C4-2B (cell line): ENCODE measurements around the gene RAB8A.

Source experiments
- H3K27ac ChIP-seq: fragments of 450-650 bp; 2 replicates; pipeline ENCODE4 v1.5.1; 2017
- ZFX ChIP-seq: fragments of 450-650 bp; IDR thresholded peaks from 2 replicates; pipeline ENCODE4 v1.6.1; 2017
- TF ChIP-seq, protein P1 (sequence below): fragments of 450-650 bp; conservative IDR thresholded peaks from 2 replicates; pipeline ENCODE4 v1.5.1; 2017; ENCODE audit warnings: mild to moderate bottlenecking

RAB8A gene

DNA sequence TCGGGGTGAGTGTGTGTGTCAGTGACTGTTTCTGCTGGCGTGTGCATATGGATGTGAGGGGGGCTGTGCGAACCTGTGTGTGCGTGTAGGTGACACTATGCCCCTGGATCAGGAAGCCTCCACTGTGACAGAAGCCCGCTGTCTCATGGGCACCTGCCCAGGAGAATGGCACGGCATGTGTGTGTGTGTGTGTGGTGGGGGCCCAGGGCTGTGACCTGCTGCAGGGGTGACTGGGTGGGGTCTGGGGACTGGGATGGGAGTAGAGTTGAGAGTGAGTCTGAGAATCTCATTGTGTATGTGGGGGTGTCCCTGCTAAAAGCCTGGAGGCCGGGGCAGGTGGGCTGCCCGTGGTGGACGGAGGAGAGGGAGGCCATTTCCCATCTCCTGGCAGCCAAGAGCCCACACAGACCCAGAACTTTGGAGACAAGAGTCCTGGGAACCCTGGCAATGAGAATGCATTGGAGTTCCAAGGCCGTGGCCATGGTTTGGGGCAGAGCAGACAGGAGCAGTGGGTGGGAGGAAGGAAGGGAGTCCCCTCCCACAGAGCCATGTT lies 41.8 kb upstream of the RAB8A start:
- no peak overlapping the region for H3K27ac ChIP-seq
- TF ChIP-seq, protein P1, sequence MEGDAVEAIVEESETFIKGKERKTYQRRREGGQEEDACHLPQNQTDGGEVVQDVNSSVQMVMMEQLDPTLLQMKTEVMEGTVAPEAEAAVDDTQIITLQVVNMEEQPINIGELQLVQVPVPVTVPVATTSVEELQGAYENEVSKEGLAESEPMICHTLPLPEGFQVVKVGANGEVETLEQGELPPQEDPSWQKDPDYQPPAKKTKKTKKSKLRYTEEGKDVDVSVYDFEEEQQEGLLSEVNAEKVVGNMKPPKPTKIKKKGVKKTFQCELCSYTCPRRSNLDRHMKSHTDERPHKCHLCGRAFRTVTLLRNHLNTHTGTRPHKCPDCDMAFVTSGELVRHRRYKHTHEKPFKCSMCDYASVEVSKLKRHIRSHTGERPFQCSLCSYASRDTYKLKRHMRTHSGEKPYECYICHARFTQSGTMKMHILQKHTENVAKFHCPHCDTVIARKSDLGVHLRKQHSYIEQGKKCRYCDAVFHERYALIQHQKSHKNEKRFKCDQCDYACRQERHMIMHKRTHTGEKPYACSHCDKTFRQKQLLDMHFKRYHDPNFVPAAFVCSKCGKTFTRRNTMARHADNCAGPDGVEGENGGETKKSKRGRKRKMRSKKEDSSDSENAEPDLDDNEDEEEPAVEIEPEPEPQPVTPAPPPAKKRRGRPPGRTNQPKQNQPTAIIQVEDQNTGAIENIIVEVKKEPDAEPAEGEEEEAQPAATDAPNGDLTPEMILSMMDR, result no peak
- TF ChIP-seq ZFX, result no peak

DNA sequence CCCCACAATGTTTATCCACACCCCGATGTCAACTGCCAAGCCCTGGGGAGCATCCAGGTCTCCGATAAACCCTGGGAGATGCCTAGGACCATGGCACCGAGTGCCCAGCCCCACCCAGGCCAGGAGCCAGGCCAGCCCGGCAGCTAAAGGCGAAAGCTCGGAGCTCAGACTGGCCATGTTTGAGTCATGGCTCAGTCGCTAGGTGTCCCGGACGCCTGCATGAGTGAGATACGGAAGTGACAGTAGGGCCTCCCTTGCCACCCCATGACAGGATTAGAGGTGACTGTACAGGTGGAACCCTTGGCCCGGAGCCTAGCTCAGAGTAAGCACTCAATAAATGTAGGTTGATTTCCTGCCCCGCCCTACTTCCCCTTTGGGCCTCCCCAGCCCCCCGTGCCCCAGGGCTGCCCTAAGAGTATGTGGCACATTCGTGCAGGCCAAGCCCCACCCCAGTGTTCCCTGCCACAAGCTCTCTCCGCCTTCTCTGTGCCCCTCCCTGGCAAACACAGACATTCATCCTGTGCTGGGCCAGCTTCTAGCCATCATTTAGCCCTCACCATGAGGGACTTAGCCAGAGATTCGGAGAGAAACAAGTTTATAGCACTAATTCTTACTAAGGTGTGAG lies 41.2 kb upstream of the RAB8A start:
- H3K27ac ChIP-seq, result no peak overlapping the region
- no peak for TF ChIP-seq ZFX

DNA sequence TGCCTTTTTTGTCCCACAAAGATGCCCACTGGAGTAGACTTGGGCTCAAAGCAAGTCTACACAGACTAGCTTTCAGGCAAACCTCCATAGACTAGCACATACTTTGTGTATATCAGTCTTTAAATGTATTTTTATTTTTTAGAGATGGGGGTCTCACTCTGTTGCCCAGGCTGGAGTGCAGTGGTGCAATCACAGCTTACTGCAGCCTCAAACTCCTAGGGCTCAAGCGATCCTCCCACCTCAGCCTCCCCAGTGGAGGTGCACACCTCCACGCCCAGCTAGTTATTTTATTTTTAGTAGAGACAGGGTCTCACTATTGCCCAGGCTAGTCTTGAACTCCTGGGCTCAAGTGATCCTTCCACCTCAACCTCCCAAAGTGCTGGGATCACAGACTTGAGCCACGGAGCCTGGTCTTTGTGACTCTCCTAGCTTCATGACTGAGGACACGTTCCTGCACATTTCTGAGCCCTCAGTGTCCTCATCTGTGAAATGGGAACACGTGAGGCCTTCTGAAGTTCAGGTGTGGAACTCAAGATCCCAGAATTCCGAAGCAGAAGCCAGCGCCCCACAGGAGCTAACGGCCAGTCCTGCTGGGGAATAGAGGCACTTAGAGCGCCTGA lies 40.5 kb upstream of the RAB8A start:
- no peak overlapping the region for H3K27ac ChIP-seq
- TF ChIP-seq, protein P1, result no peak
- TF ChIP-seq ZFX, result no peak

DNA sequence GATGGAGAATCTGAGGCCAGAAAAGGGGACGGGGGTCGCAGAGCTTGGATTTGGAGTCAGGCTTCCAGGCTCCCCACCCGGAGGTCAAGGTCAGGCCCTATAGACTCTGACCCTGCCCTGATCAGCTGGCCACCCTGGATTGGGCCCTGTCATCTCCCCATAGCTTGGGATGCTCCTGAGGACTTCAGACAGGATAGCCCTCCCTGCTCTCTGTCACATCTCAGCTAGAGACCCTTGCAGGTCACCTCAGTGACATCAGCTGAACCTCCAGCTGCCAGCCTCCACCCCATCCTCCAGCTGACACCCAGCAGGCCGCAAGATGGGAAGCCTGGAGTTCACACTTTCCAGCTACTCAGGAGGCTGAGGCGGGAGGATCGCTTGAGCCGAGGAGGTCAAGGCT lies 38.2 kb upstream of the RAB8A start:
- no peak overlapping the region for H3K27ac ChIP-seq
- TF ChIP-seq, protein P1, result no peak
- TF ChIP-seq ZFX, result no peak

DNA sequence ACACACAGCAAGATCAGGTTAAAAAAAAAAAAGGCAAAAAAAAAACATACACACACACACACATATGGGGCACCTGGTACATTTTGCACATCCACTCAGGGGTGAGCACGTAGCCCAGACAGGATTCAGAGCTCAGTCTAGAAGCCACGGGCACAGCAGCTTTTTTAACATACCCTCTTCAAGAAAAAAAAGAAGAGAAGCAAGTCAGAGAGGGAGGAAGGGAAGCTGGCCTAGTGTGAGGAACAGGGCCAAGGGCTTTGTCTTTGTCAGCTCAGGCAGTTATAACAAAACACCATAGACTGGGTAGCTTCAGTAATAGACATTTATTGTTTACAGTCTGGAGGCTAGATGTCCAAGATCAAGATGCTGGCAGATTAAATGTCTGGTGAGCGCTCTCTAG lies 37.7 kb upstream of the RAB8A start:
- H3K27ac ChIP-seq, result no peak overlapping the region
- TF ChIP-seq ZFX, result no peak
- TF ChIP-seq, protein P1, result no peak

DNA sequence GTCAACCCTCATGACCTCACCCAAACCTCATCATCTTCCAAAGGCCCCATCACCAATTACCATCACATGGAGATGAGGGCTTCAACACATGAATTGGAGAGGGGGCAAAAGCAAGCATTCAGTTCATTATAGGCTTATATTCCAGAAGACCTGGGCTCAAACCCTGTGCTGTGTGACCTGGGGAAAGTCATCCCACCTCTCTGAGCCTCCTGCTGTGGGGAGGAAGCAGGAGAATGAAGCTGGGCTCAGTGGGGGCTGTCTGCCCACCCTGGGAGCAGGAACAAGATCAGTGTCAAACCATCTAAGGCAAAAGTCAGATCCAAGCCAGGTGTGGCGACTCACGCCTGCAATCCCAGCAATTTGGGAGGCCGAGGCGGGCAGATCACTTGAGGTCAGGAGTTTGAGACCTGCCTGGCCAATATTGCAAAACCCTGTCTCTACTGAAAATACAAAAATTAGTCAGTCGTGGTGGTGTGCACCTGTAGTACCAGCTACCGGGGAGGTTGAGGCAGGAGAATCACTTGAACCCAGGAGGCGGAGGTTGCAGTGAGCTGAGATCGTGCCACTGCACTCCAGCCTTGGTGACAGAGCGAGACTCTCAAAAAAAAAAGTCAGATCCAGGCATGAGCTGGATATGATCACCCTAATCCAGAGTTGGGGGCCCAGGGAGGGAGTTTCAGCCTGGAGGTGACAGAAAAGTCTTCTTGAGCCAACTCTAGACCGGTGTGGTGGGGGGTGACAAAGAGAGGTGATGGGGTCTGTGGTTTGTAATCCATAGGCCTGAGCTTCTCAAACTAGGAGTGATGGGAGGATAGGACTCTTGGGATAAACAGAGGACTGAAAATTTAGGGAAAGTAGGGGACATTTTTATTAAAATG lies 37.0 kb upstream of the RAB8A start:
- no peak for TF ChIP-seq ZFX
- TF ChIP-seq, protein P1, result no peak
- no peak overlapping the region for H3K27ac ChIP-seq

DNA sequence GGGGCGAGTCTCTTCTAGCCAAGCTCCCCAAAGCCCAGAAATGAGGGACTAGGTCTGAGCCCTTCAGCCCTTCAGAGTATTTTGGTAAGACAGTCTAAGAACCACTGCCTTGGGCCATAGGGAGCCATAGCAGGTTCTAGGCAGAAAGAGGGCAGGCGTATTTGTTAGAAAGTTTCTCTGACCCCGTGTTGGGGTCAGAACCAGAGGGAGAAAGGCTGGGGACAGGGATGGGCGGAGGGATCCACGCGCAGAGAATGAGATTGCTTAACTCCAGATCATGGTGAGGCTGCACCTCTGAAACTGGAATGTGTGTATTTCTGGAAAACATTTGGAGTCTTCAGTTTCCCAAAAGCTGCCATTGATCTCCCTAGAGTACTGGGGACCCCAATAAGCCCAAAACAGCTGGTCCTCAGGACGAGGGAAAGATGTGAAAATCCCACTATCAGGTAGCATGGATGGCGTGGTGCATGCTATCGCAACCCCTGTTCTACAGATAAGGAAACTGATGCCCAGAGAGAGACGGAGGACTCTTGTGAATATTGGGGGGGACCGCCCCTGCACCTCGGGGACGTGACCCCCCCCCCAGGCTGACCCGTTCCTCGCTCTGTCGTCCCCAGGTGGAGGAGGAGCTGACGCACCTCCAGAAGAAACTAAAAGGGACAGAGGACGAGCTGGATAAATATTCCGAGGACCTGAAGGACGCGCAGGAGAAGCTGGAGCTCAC lies 36.1 kb upstream of the RAB8A start:
- TF ChIP-seq, protein P1, result no peak
- TF ChIP-seq ZFX, result no peak
- peak overlapping the region; percentile 72; the same call in 1 of the 2 replicates for H3K27ac ChIP-seq
